ENCODE measurements around the gene CDH13.

The CDH13 gene

GRCh38 chr16:83830091-83830768, 1203.5 kb downstream of the CDH13 start:
- no peaks in the 10 kb centered on the region for H3K36me3 ChIP-seq (ENCODE audit: insufficient read depth, low read length)
- no peaks in the 10 kb centered on the region for H3K9me3 ChIP-seq (ENCODE audit: insufficient read depth, low read length, severe bottlenecking)
- no peak overlapping the region for H3K27ac ChIP-seq (ENCODE audit: low read length)
- H3K9ac ChIP-seq (ENCODE audit: low read depth, low read length): no peak overlapping the region
- no peak for DNase-seq
- no peak overlapping the region for H2AFZ ChIP-seq (ENCODE audit: low read depth, low read length)
- no peaks in the 10 kb centered on the region for H3K27me3 ChIP-seq (ENCODE audit: insufficient read depth, low read length, poor library complexity)
- no peak for ATAC-seq (ENCODE audit: insufficient read depth, low read depth)
- H3K4me3 ChIP-seq (ENCODE audit: low read depth in 1 of 2, low read length in 2 of 2): no peak overlapping the region
- no peaks in the 10 kb centered on the region for H3K79me2 ChIP-seq (ENCODE audit: insufficient read depth, low read length)
- TF ChIP-seq EZH2 (IDR thresholded peaks at IDR 0.05; ENCODE audit: borderline replicate concordance, low read depth, low read length, severe bottlenecking) (no peak), CTCF (IDR thresholded peaks at IDR 0.05; ENCODE audit: borderline replicate concordance, extremely low read depth, low read length, poor library complexity, severe bottlenecking) (no peak)
- H3K4me1 ChIP-seq (ENCODE audit: insufficient read depth, low read length): peaks cover 4% of the 10 kb centered on the region; the same call in 1 of the 2 replicates
- no peak overlapping the region for H3K4me2 ChIP-seq (ENCODE audit: insufficient read depth, low read length)
- no peaks in the 10 kb centered on the region for H4K20me1 ChIP-seq (ENCODE audit: insufficient read depth, low read length)

- H3K27me3 ChIP-seq (ENCODE audit: insufficient read depth, low read length, poor library complexity): no peaks in the 10 kb centered on the region
- no peaks in the 10 kb centered on the region for H3K36me3 ChIP-seq (ENCODE audit: insufficient read depth, low read length)
- H3K27ac ChIP-seq (ENCODE audit: low read length): no peak overlapping the region
- H3K4me1 ChIP-seq (ENCODE audit: insufficient read depth, low read length): peaks cover 8% of the 10 kb centered on the region
- H3K9me3 ChIP-seq (ENCODE audit: insufficient read depth, low read length, severe bottlenecking): no peaks in the 10 kb centered on the region
- ATAC-seq (ENCODE audit: insufficient read depth, low read depth) (no peak), DNase-seq (no peak)
- no peak overlapping the region for H2AFZ ChIP-seq (ENCODE audit: low read depth, low read length)
- no peak overlapping the region for H3K4me3 ChIP-seq (ENCODE audit: low read depth in 1 of 2, low read length in 2 of 2)
- H3K79me2 ChIP-seq (ENCODE audit: insufficient read depth, low read length): no peaks in the 10 kb centered on the region
- no peak overlapping the region for H3K9ac ChIP-seq (ENCODE audit: low read depth, low read length)
- H3K4me2 ChIP-seq (ENCODE audit: insufficient read depth, low read length): no peak overlapping the region
- H4K20me1 ChIP-seq (ENCODE audit: insufficient read depth, low read length): no peaks in the 10 kb centered on the region
- no peak for TF ChIP-seq CTCF (IDR thresholded peaks at IDR 0.05; ENCODE audit: borderline replicate concordance, extremely low read depth, low read length, poor library complexity, severe bottlenecking)
- no peak for TF ChIP-seq EZH2 (IDR thresholded peaks at IDR 0.05; ENCODE audit: borderline replicate concordance, low read depth, low read length, severe bottlenecking)
These were observed 1204.1 kb downstream of the CDH13 start for GRCh38 chr16:83830769-83831455.

GRCh38 chr16:83831456-83831987, 1204.8 kb downstream of the CDH13 start:
- H3K4me2 ChIP-seq (ENCODE audit: insufficient read depth, low read length): no peak overlapping the region
- TF ChIP-seq EZH2 (IDR thresholded peaks at IDR 0.05; ENCODE audit: borderline replicate concordance, low read depth, low read length, severe bottlenecking) (no peak), CTCF (IDR thresholded peaks at IDR 0.05; ENCODE audit: borderline replicate concordance, extremely low read depth, low read length, poor library complexity, severe bottlenecking) (no peak)
- no peak overlapping the region for H3K9ac ChIP-seq (ENCODE audit: low read depth, low read length)
- no peak overlapping the region for H2AFZ ChIP-seq (ENCODE audit: low read depth, low read length)
- DNase-seq: no peak
- H4K20me1 ChIP-seq (ENCODE audit: insufficient read depth, low read length): no peaks in the 10 kb centered on the region
- no peaks in the 10 kb centered on the region for H3K27me3 ChIP-seq (ENCODE audit: insufficient read depth, low read length, poor library complexity)
- H3K4me3 ChIP-seq (ENCODE audit: low read depth in 1 of 2, low read length in 2 of 2): no peak overlapping the region
- no peak for ATAC-seq (ENCODE audit: insufficient read depth, low read depth)
- no peaks in the 10 kb centered on the region for H3K79me2 ChIP-seq (ENCODE audit: insufficient read depth, low read length)
- H3K4me1 ChIP-seq (ENCODE audit: insufficient read depth, low read length): peaks cover 10% of the 10 kb centered on the region
- H3K36me3 ChIP-seq (ENCODE audit: insufficient read depth, low read length): no peaks in the 10 kb centered on the region
- H3K9me3 ChIP-seq (ENCODE audit: insufficient read depth, low read length, severe bottlenecking): no peaks in the 10 kb centered on the region
- H3K27ac ChIP-seq (ENCODE audit: low read length): no peak overlapping the region
